HUES48 (cell line): ENCODE data around the gene PLA2G12B.
"Not testable (repeated sequence)": the region's sequence is repeated elsewhere in the genome, so short reads cannot be mapped to it uniquely, and the experiment has no call there.

ENCODE experiments used
- H3K27ac ChIP-seq: one replicate; pipeline ENCODE4 v1.7.0; 2013; ENCODE audit warnings: low read depth, low read length, inconsistent platforms
- H3K27me3 ChIP-seq: 2 replicates; pipeline ENCODE4 v1.6.1; 2013; ENCODE audit warnings: mild to moderate bottlenecking, low read length; ENCODE audit not compliant: control insufficient read depth, insufficient read depth
- H3K36me3 ChIP-seq: 2 replicates; pipeline ENCODE4 v1.6.1; 2013; ENCODE audit warnings: low read length; ENCODE audit not compliant: control insufficient read depth, insufficient read depth
- H3K4me1 ChIP-seq: 2 replicates; pipeline ENCODE4 v1.6.1; 2013; ENCODE audit warnings: mild to moderate bottlenecking, low read length; ENCODE audit not compliant: control insufficient read depth, insufficient read depth
- H3K4me3 ChIP-seq: 2 replicates; pipeline ENCODE4 v1.5.1; 2013; ENCODE audit warnings: mild to moderate bottlenecking, low read depth, low read length
- H3K9ac ChIP-seq: 2 replicates; pipeline ENCODE4 v1.6.1; 2013; ENCODE audit warnings: mild to moderate bottlenecking, low read depth, low read length, moderate library complexity
- H3K9me3 ChIP-seq: 2 replicates; pipeline ENCODE4 v1.6.1; 2013; ENCODE audit warnings: low read length; ENCODE audit not compliant: control insufficient read depth, insufficient read depth

PLA2G12B gene, protein sequence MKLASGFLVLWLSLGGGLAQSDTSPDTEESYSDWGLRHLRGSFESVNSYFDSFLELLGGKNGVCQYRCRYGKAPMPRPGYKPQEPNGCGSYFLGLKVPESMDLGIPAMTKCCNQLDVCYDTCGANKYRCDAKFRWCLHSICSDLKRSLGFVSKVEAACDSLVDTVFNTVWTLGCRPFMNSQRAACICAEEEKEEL

DNA sequence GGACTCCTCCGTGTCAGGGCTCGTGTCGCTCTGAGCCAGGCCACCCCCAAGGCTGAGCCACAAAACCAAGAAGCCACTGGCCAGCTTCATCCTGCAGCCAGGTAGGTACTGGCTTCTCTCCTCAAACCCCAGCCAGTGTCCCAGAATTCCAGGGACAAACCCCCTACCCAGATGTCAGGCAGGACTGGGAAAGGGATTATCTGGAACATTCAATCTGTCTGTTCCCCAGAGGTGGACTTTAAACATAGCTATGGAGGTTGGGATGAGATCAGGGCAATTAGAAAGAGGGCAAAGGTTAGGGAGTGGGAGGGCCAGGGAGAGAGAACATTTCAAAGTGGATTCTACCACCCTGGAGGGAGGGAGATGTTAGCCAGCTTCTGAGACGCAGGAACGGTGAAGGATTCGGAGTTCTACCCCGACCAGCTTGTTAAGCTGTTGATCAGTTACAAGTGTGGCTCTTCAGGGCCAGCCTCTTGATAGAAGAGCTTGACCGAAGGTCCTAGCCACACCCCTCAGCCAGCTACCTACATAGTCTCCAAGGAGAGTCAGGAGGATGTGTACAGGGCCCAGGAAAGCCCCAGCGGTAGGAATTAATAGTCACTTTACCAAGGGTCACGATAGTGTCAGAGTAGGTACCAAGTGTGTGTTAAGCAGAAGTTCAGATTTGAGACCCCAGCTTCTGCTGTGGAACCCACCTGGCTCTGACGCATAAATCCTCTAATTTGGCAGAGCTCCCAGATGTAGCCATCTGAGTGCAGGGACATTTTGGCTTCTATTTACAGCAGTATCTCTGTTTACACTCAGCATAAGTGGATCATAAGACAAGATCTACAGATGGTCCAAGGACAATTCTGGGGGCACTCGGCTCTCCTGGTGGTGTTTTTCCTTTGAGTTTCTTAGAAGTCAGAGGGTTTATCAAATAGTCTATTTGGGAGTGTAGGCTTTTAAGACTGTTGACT lies at the start of gene PLA2G12B:
TSS of gene PLA2G12B (minus strand) at position 211 of the 959 bp plus-strand sequence. CDS start at position 90, 121 bp downstream.
- H3K27ac ChIP-seq = peak within 1 kb of the TSS; percentile 56
- peaks cover 27% of the 10 kb centered on the region for H3K4me1 ChIP-seq
- H3K9ac ChIP-seq = no peak within 1 kb of the TSS
- no peaks in the 10 kb centered on the region for H3K27me3 ChIP-seq
- no peak within 1 kb of the TSS for H3K4me3 ChIP-seq
- H3K9me3 ChIP-seq = no peaks in the 10 kb centered on the region
- H3K36me3 ChIP-seq = no peaks in the 10 kb centered on the region

DNA sequence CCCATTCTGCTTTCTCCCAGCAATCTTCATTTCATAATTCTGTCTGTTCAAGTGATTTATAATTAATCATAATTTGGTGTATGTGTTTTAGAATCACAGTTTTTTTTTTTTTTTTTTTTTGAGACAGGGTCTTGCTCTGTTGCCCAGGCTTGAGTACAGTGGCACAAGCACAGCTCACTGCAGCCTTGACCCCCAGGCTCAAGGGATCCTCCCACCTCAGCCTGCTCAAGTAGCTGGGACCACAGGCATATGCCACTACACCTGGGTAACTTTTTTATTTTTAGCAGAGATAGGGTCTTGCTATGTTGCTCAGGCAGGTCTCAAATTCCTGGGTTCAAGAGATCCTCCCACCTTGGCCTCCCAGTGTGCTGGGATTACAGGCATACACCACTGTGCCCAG lies 49.2 kb upstream of the PLA2G12B start:
- Histone ChIP-seq H3K4me3 (no peak overlapping the region), H3K27me3 (no peaks in the 10 kb centered on the region), H3K9ac (no peak overlapping the region), H3K36me3 (peaks cover 9% of the 10 kb centered on the region; the same call in 1 of the 2 replicates), H3K4me1 (0 out of 2 replicates have a peak, but pooled peaks cover 3% of the 10 kb centered on the region), H3K27ac (no peak overlapping the region), H3K9me3 (no peaks in the 10 kb centered on the region)

DNA sequence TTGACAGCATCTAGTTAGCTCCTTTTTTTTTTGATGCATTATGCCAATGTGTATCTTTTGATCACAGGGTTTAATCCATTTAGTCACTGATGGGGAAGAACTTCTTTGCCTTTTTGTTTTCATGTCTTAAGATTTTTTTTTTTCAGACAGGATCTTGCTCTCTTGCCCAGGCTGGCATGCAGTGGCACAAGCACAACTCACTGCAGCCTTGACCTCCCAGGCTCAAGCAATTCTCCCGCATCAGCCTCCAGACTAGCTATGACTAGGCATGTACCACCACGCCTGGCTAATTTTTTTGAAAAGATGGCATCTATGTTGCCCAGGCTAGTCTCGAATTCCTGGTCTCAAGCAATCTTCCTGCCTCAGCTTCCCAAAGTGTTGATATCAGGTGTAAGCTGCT lies 46.4 kb upstream of the PLA2G12B start:
- H3K9me3 ChIP-seq = no peaks in the 10 kb centered on the region
- H3K36me3 ChIP-seq = no peaks in the 10 kb centered on the region
- H3K4me3 ChIP-seq = no peak overlapping the region
- no peaks in the 10 kb centered on the region for H3K27me3 ChIP-seq
- 0 out of 2 replicates have a peak, but pooled peaks cover 3% of the 10 kb centered on the region for H3K4me1 ChIP-seq
- H3K9ac ChIP-seq = no peak overlapping the region
- H3K27ac ChIP-seq = no peak overlapping the region

DNA sequence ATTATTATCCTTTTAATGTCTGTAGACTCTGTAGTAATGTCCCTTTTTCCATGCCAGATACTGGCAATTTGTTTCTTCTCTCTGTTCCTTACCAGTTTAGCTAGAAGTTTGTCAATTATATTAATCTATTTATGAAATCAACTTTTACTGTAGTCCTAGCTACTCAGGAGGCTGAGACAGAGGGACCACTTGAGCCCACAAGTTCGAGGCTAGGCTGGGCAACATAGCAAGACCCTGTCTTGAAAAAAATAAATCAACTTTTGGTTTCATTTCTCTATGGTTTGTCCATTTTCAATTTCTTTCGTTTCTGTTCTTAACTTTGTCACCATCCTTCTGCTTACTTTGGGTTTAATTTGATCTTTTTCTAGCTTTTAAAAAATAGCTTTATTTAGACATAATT lies 42.5 kb upstream of the PLA2G12B start:
- Histone ChIP-seq H3K36me3 (no peaks in the 10 kb centered on the region), H3K27ac (no peak overlapping the region), H3K9ac (no peak overlapping the region), H3K9me3 (no peaks in the 10 kb centered on the region), H3K4me1 (0 out of 2 replicates have a peak, but pooled peaks cover 1% of the 10 kb centered on the region), H3K27me3 (no peaks in the 10 kb centered on the region), H3K4me3 (no peak overlapping the region)

DNA sequence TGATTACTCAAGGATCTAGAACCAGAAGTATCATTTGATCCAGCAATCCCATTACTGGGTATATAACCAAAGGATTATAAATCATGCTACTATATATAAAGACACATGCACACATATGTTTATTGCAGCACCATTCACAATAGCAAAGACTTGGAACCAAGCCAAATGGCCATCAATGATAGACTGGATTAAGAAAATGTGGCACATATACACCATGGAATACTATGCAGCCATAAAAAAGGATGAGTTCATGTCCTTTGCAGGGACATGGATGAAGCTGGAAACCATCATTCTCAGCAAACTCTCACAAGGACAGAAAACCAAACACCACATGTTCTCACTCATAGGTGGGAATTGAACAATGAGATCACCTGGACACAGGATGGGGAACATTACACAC lies 40.9 kb upstream of the PLA2G12B start:
- H3K4me3 ChIP-seq, H3K27me3 ChIP-seq, H3K9me3 ChIP-seq, H3K9ac ChIP-seq, H3K4me1 ChIP-seq, H3K36me3 ChIP-seq, H3K27ac ChIP-seq: not testable (repeated sequence)

DNA sequence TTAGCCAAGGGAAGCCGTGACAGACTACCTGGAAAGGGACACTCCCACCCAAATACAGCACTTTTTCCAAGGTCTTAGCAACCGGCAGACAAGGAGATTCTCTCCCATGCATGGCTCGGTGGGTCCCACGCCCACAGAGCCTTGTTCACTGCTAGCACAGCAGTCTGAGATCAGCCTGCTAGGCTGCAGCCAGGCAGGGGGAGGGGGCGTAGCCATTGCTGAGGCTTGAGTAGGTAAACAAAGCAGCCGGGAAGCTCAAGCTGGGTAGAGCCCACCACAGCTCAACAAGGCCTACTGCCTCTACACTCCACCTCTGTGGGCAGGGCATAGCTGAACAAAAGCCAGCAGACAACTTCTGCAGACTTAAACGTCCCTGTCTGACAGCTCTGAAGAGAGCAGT lies 35.2 kb upstream of the PLA2G12B start:
- not testable (repeated sequence) for H3K9ac ChIP-seq, H3K4me1 ChIP-seq, H3K9me3 ChIP-seq, H3K27ac ChIP-seq, H3K36me3 ChIP-seq, H3K4me3 ChIP-seq, H3K27me3 ChIP-seq

DNA sequence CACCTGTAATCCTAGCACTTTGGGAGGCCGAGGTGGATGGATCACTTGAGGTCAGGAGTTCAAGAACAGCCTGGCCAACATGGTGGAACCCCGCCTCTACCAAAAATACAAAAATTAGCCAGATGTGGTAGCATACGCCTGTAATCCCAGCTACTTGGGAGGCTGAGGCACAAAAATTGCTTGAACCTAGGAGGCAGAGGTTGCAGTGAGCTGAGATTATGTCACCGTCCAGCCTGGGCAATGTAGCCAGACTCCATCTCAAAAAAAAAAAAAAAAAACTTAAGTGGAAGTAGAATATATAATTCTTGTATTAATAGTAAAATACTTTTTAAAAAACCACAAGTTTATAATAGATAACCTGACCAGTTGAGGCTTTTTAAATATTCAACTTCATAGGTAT lies 30.0 kb upstream of the PLA2G12B start:
- H3K9me3 ChIP-seq, H3K9ac ChIP-seq, H3K36me3 ChIP-seq, H3K4me1 ChIP-seq, H3K27ac ChIP-seq, H3K4me3 ChIP-seq, H3K27me3 ChIP-seq: not testable (repeated sequence)

DNA sequence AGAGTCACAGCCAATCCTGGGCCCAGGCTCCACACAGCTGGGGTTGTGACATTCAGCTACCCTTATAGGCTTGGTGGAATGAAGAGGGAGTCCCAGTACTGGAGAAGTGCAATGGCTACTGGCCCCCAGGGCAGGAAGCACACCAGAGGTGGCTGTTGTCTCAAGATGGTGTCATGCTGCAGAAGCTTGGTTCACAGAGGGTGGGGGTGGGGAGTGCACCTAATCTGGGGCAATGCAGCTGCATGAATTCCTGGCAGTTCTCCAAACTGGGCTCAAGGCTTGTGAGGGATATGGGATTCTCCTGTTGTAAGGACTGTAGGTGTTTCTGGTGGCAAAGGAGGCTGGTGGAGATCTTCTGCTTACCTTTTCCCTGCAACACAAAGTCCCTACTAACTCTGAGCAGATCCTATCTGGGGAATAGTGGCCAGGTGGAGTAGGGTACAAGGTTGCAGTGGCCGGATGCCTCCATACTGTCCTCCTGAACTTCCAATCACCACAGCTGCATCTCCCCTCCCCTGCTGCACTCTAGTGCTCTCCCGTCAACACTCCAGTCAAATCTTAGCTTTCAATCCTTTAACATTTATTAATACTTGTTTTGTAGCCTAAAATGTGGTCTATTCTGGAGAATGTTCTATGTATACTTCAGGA lies 27.4 kb upstream of the PLA2G12B start:
- Histone ChIP-seq H3K9me3 (peaks cover 11% of the 10 kb centered on the region), H3K27ac (no peak overlapping the region)

DNA sequence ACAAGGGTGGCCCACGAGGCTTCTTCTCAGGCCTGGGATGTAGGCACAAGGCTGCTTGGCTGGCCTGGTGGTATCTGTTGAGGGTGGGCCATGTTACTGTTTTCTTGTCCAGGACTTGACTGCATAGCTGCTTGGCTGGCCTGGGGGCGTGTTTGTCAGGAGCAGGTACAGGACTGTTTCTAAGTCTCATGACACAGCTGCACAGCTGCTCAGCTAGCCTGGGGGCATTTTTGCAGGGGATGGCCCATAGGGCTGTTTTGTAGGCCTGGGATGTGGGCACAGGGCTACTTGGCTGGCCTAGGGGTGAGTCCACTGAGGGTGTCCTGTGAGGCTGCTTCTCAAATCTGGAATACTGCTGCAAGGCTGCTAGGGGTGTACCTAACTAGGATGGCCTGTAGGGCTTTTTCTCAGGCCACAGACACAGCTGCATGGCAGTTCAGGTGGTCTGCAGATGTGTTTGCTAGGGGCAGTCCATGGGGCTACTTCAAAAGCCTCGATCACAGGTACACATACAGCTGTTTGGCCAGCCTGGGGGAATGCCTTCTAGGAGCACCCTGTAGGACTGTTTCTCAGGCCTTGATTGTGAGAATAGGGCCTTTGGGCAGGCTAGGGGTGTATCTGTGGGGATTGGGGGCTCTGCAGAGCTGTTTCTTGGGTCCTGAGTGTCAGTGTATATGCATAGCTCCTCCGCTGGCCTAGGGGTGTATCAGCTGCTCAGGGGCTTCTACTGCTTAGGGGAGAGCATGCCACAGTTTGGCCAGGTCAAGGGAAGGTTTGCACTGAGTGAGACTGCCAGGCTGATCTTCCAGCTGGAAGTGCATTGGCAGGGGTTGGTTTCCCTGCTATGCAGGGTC lies 26.6 kb upstream of the PLA2G12B start:
- Histone ChIP-seq H3K27ac (no peak overlapping the region), H3K9me3 (peaks cover 11% of the 10 kb centered on the region), H3K9ac (no peak overlapping the region), H3K4me3 (no peak overlapping the region), H3K4me1 (no peaks in the 10 kb centered on the region), H3K36me3 (no peaks in the 10 kb centered on the region), H3K27me3 (no peaks in the 10 kb centered on the region)

More for the DNA sequence above, 27.4 kb upstream of the PLA2G12B start:
- Histone ChIP-seq H3K9ac (no peak overlapping the region), H3K4me1 (no peaks in the 10 kb centered on the region), H3K4me3 (no peak overlapping the region), H3K27me3 (no peaks in the 10 kb centered on the region), H3K36me3 (no peaks in the 10 kb centered on the region)

DNA sequence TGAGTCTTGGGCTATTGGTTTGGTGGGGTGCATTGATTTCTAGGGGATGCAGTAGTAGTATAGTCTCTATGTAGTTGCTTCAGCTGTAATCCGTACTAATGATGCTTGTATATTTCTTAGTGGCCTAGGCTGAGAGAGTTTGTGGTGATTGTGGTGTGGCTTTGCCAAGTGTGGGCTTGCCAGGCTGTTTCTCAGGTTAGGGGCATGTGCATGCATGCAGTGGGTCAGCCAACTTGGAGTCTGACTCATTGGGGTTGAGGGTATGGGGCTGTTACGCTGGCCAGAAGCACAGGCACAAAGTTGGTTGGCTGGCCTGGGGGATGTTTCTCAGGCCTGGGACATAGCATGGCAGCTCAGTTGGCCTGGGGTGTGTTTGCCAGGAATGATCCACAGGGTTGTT lies 25.7 kb upstream of the PLA2G12B start:
- Histone ChIP-seq H3K4me1 (no peaks in the 10 kb centered on the region), H3K4me3 (no peak overlapping the region), H3K36me3 (no peaks in the 10 kb centered on the region), H3K9ac (no peak overlapping the region), H3K27ac (no peak overlapping the region), H3K27me3 (no peaks in the 10 kb centered on the region), H3K9me3 (peaks cover 15% of the 10 kb centered on the region)
